CD4-positive, alpha-beta memory T cell (primary cell): ENCODE data around the gene LRRC1. TPM values are rescaled to one million over a fixed set of nuclear protein-coding genes. Genes with fewer than 3 reads are reported as not detected.
"Not testable (repeated sequence)": the region's sequence is repeated elsewhere in the genome, so short reads cannot be mapped to it uniquely, and the experiment has no call there.

Experiments used
- CTCF ChIA-PET: fragments of 350-600 bp; sonication (Branson Sonifier 250); formaldehyde crosslinking; loops from one replicate; lab custom pipeline; 2021; ENCODE audit warnings: inconsistent platforms; ENCODE audit not compliant: partially characterized antibody; lab: Charles Lee
- POLR2A ChIA-PET: fragments of 350-600 bp; sonication (Branson Sonifier 250); formaldehyde crosslinking; loops from one replicate; lab custom pipeline; 2021; ENCODE audit not compliant: partially characterized antibody; lab: Charles Lee
- DNase-seq, 5 donors: peaks; one replicate each; pipeline versions ENCODE4 v3.0.0 to v3.0.0-alpha.2; 2020 to 2022; ENCODE audit warnings: mixed read lengths in 1 of 5
- H3K27ac ChIP-seq: one replicate; pipeline ENCODE4 v1.7.0; 2013; ENCODE audit warnings: low read depth, low read length
- H3K27me3 ChIP-seq: 2 replicates; pipeline ENCODE4 v1.7.0; 2013; ENCODE audit warnings: mild to moderate bottlenecking, low read length, moderate library complexity; ENCODE audit not compliant: insufficient read depth
- H3K36me3 ChIP-seq: 2 replicates; pipeline ENCODE4 v1.7.0; 2013; ENCODE audit warnings: mild to moderate bottlenecking, low read length, moderate library complexity; ENCODE audit not compliant: insufficient read depth
- H3K4me1 ChIP-seq: 2 replicates; pipeline ENCODE4 v1.7.0; 2013; ENCODE audit warnings: mild to moderate bottlenecking, low read length, moderate library complexity; ENCODE audit not compliant: insufficient read depth
- H3K4me3 ChIP-seq, 2 donors: one replicate each; pipeline ENCODE4 v1.7.0; 2013; ENCODE audit warnings: low read length in 2 of 2, mild to moderate bottlenecking in 1 of 2
- H3K9me3 ChIP-seq, 2 donors: one replicate each; pipeline ENCODE4 v1.7.0; 2013; ENCODE audit warnings: low read length in 2 of 2, control low read depth in 1 of 2; ENCODE audit not compliant: control insufficient read depth in 1 of 2
- H3K27ac Mint-ChIP-seq, 7 donors: one replicate each; pipeline ENCODE4 v1.8.0; 2020 to 2021; ENCODE audit warnings: mixed read lengths in 7 of 7, mild to moderate bottlenecking in 6 of 7, inconsistent platforms in 3 of 7, moderate library complexity in 3 of 7
- H3K27me3 Mint-ChIP-seq, 2 donors: one replicate each; pipeline ENCODE4 v1.8.0; 2020 to 2021; ENCODE audit warnings: mixed read lengths in 2 of 2
- H3K36me3 Mint-ChIP-seq, 2 donors: one replicate each; pipeline ENCODE4 v1.8.0; 2020 to 2021; ENCODE audit warnings: mixed read lengths in 2 of 2, inconsistent platforms in 1 of 2, mild to moderate bottlenecking in 1 of 2
- H3K4me1 Mint-ChIP-seq, 4 donors: one replicate each; pipeline ENCODE4 v1.8.0; 2020 to 2021; ENCODE audit warnings: mixed read lengths in 4 of 4, mild to moderate bottlenecking in 1 of 4
- H3K4me3 Mint-ChIP-seq, 8 donors: one replicate each; pipeline ENCODE4 v1.8.0; 2020 to 2021; ENCODE audit warnings: mixed read lengths in 8 of 8, mild to moderate bottlenecking in 7 of 8, moderate library complexity in 6 of 8, inconsistent platforms in 3 of 8
- H3K9me3 Mint-ChIP-seq, 8 donors: one replicate each; pipeline ENCODE4 v1.8.0; 2020 to 2021; ENCODE audit warnings: mixed read lengths in 8 of 8, mild to moderate bottlenecking in 5 of 8, inconsistent platforms in 3 of 8, moderate library complexity in 1 of 8
- intact Hi-C: fragments of 100-400 bp; cut with micrococcal nuclease; formaldehyde crosslinking; loops from one replicate; pipeline ENCODE4 v1.15.1; 2023
- polyA plus RNA-seq, 2 donors: library from polyadenylated mRNA; unstranded; fragments of 300-500 nt; fragmentation: Illumina TruSeq; gene quantifications; one replicate each; pipeline ENCODE4 v1.2.3, GENCODE V29; 2021
- total RNA-seq, 2 experiments: library from RNA; stranded (reverse); gene quantifications; one replicate each; pipeline ENCODE4 v1.2.3, GENCODE V29; 2021

The LRRC1 gene
- total and polyA plus RNA-seq, 4 experiments from 2014 or later: 2.2 to 5.2 (median 3.7) TPM

DNA sequence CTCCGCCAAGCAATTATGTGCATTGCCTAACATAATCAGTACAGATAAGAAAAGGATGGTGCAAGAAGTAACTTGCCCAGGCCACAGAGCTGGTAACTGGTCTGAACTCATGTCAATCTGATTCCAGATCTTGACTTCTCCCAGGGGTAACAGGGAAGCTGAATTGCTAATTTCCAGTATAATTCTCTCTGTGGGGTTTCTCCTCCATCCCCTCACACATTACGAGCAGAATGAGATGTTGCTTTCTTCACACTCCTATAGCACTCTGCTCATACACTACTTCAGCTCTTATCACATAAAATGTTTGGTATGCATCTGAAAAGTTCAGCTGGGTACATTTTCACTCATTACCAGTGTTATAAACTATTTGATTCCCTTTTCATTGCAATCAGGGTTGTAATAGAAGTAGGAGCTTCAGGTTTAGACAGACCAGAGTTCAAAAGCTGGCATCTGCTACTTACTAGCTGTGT lies 24.0 kb upstream of the LRRC1 start:
- H3K27ac Mint-ChIP-seq: no peak overlapping the region
- Histone ChIP-seq H3K36me3 (no peaks in the 10 kb centered on the region), H3K9me3 (no peaks in the 10 kb centered on the region), H3K4me1 (no peaks in the 10 kb centered on the region), H3K4me3 (no peak overlapping the region), H3K27ac (no peak overlapping the region), H3K27me3 (no peaks in the 10 kb centered on the region)
- no peak for DNase-seq
- no peaks in the 10 kb centered on the region for H3K4me1 Mint-ChIP-seq
- peaks cover 0 to 8% (median 3%) of the 10 kb centered on the region in 8 donors for H3K9me3 Mint-ChIP-seq
- CTCF ChIA-PET: interaction anchor here (0.8 to 1.1 kb wide), 2 partner anchors 42 to 52 kb away, joined by 3 read pairs; no protein-coding TSS in a partner anchor
- intact Hi-C loops: no loop called here
- H3K4me3 Mint-ChIP-seq: no peak overlapping the region
- POLR2A ChIA-PET: no interaction called here
- H3K36me3 Mint-ChIP-seq: peaks cover 0 to 6% of the 10 kb centered on the region in 2 donors
- peaks cover 12 to 15% of the 10 kb centered on the region in 2 donors for H3K27me3 Mint-ChIP-seq

DNA sequence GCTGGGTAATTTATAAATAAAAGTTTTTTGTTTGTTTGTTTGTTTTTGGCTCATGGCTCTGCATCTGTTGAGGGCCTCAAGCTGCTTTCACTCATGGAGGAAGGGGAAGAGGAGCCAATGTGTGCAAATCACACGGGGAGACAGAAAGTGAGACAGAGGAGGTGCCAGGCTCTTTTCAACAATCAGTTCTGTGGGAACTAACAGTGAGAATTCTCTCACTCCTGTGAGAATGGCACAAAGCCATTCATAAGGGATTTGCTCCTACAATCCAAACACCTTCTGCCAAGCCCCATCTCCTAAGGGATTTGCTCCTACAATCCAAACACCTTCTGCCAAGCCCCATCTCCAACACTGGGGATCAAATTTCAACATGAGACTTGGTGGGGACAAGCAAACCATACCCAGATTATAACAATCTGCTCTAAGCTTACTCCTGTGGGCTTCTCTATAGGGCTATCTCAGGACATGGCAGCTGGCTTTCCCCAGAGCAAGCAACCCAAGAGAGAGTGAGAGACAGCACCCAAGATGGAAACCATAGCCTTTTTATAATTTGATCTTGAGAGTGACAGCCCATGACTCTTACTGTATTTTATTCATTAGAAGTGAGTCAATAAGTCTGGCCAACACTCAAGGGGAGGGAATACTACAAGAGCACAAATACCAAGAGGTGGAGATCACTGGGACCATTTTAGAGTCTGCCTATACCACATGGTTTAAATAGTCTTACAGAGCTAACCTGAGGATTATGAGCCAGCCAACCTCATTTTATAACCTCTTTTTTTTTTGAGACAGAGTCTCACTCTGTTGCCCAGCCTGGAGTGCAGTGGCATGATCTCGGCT lies 22.8 kb upstream of the LRRC1 start:
- ChIA-PET CTCF (interaction anchor here (0.8 to 1.1 kb wide), 2 partner anchors 43 to 53 kb away, joined by 3 read pairs; no protein-coding TSS in a partner anchor), POLR2A (no interaction called here)
- no peaks in the 10 kb centered on the region for H3K4me1 ChIP-seq
- H3K36me3 Mint-ChIP-seq: peaks cover 0 to 6% of the 10 kb centered on the region in 2 donors
- H3K4me3 Mint-ChIP-seq: no peak overlapping the region
- intact Hi-C loops: no loop called here
- no peaks in the 10 kb centered on the region for H3K4me1 Mint-ChIP-seq
- no peak overlapping the region for H3K4me3 ChIP-seq
- peaks cover 9 to 10% of the 10 kb centered on the region in 2 donors for H3K27me3 Mint-ChIP-seq
- H3K9me3 ChIP-seq: no peaks in the 10 kb centered on the region
- DNase-seq: no peak
- H3K27ac ChIP-seq: no peak overlapping the region
- H3K36me3 ChIP-seq: no peaks in the 10 kb centered on the region
- H3K9me3 Mint-ChIP-seq: peaks cover 0 to 8% (median 3%) of the 10 kb centered on the region in 8 donors
- H3K27ac Mint-ChIP-seq: no peak overlapping the region
- H3K27me3 ChIP-seq: no peaks in the 10 kb centered on the region

DNA sequence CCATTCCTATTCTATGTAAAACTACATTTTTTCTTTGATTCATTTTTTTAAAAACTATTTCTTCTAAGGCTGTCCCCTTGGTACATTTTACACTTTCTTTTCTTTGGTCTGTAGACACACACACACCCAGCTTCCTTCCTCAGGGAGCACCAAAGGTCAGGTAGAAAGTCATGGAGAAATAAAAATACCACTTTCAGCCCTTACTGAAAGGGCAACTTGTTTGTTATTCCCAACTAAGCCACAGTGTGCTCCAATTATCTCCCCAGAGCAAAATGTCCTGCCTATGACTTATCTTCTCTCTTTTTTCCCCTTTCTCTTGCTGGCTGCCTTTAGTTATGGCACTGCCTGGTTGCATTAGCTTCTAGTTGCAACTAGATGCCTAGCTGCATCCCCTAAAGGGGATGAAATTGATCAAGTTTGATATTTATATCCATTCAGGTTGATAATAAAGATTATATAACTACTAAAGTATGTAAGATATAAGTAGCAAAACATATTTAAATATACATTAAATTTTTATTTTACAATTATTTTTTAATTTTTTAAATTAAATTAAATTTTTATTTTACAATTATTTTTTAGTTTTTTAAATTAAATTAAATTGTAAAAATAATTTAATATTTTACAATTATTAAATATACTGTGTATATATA lies 21.6 kb upstream of the LRRC1 start:
- H3K27me3 ChIP-seq: no peaks in the 10 kb centered on the region
- peaks cover 0 to 6% of the 10 kb centered on the region in 2 donors for H3K36me3 Mint-ChIP-seq

GRCh38 chr6:53776152-53776551 lies 18.7 kb upstream of the LRRC1 start:
- H3K9me3 Mint-ChIP-seq: peaks cover 0 to 14% (median 6%) of the 10 kb centered on the region in 8 donors
- CTCF ChIA-PET, DNase-seq, H3K27me3 ChIP-seq, H3K36me3 Mint-ChIP-seq, H3K9me3 ChIP-seq, H3K4me3 Mint-ChIP-seq, H3K27ac ChIP-seq, POLR2A ChIA-PET, H3K36me3 ChIP-seq, H3K27me3 Mint-ChIP-seq, intact Hi-C loops, H3K4me1 Mint-ChIP-seq, H3K4me1 ChIP-seq, H3K4me3 ChIP-seq, H3K27ac Mint-ChIP-seq: not testable (repeated sequence)

More for the DNA sequence above, 21.6 kb upstream of the LRRC1 start:
- Mint-ChIP-seq H3K27me3 (peaks cover 6 to 10% of the 10 kb centered on the region in 2 donors), H3K4me3 (no peak overlapping the region), H3K9me3 (peaks cover 0 to 8% (median 3%) of the 10 kb centered on the region in 8 donors), H3K27ac (no peak overlapping the region), H3K4me1 (no peaks in the 10 kb centered on the region)
- no peaks in the 10 kb centered on the region for H3K36me3 ChIP-seq
- H3K27ac ChIP-seq: no peak overlapping the region
- no peak for DNase-seq
- ChIA-PET POLR2A (no interaction called here), CTCF (no interaction called here)
- intact Hi-C loops: no loop called here
- H3K9me3 ChIP-seq: no peaks in the 10 kb centered on the region
- no peaks in the 10 kb centered on the region for H3K4me1 ChIP-seq
- H3K4me3 ChIP-seq: no peak overlapping the region

- POLR2A ChIA-PET, intact Hi-C loops, DNase-seq, H3K27me3 ChIP-seq, H3K27ac Mint-ChIP-seq, CTCF ChIA-PET, H3K4me3 ChIP-seq, H3K36me3 ChIP-seq, H3K4me3 Mint-ChIP-seq, H3K4me1 Mint-ChIP-seq, H3K27ac ChIP-seq, H3K4me1 ChIP-seq, H3K9me3 ChIP-seq, H3K36me3 Mint-ChIP-seq: not testable (repeated sequence)
- peaks cover 2 to 33% (median 18%) of the 10 kb centered on the region in 8 donors for H3K9me3 Mint-ChIP-seq
- peaks cover 1 to 11% of the 10 kb centered on the region in 2 donors for H3K27me3 Mint-ChIP-seq
Observed at GRCh38 chr6:53784991-53785390, 9.8 kb upstream of the LRRC1 start.

DNA sequence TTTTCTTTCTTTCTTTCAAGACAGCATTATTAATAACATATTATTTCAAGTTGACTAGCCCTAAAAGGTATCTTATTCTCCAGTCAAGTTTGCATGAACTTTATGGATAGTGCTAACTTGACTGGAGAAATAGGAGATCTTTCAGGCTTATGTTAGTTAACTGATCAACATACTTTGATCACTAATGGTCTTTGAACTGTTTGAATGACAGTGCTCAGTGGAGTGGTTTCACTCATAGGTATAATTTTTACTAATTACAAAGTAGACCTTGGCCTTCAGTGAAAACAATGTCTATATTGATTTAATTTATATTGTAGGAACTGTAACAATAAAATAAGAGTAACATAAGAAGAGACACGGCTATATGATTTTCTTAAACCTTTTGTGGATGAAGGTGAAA lies 8.0 kb upstream of the LRRC1 start:
- H3K9me3 ChIP-seq: no peaks in the 10 kb centered on the region
- intact Hi-C loops: no loop called here
- no peak overlapping the region for H3K27ac ChIP-seq
- H3K36me3 ChIP-seq: no peaks in the 10 kb centered on the region
- Mint-ChIP-seq H3K36me3 (peaks cover 0 to 2% of the 10 kb centered on the region in 2 donors), H3K4me1 (no peaks in the 10 kb centered on the region), H3K9me3 (peaks cover 2 to 26% (median 15%) of the 10 kb centered on the region in 8 donors), H3K27me3 (peaks cover 5 to 10% of the 10 kb centered on the region in 2 donors), H3K4me3 (no peak overlapping the region), H3K27ac (no peak overlapping the region)
- no peaks in the 10 kb centered on the region for H3K4me1 ChIP-seq
- no peaks in the 10 kb centered on the region for H3K27me3 ChIP-seq
- ChIA-PET CTCF (no interaction called here), POLR2A (no interaction called here)
- no peak overlapping the region for H3K4me3 ChIP-seq
- no peak for DNase-seq

GRCh38 chr6:53790886-53791285 lies 3.9 kb upstream of the LRRC1 start:
- Mint-ChIP-seq H3K9me3 (peaks cover 2 to 20% (median 13%) of the 10 kb centered on the region in 8 donors), H3K4me3 (no peak overlapping the region), H3K27ac (no peak overlapping the region), H3K4me1 (peaks cover 5 to 21% (median 16%) of the 10 kb centered on the region in 4 donors), H3K36me3 (peaks cover 0 to 12% of the 10 kb centered on the region in 2 donors), H3K27me3 (peaks cover 6 to 10% of the 10 kb centered on the region in 2 donors)
- H3K27me3 ChIP-seq: no peaks in the 10 kb centered on the region
- H3K27ac ChIP-seq: no peak overlapping the region
- H3K9me3 ChIP-seq: no peaks in the 10 kb centered on the region
- POLR2A ChIA-PET: no interaction called here
- DNase-seq: no peak
- intact Hi-C loops: loop anchor here (5.0 to 10.0 kb wide), 3 partner anchors 139 to 794 kb away; partner anchors contain the start of gene GSTA4
- peaks cover 17% of the 10 kb centered on the region for H3K4me1 ChIP-seq
- no peak overlapping the region for H3K4me3 ChIP-seq
- CTCF ChIA-PET: no interaction called here
- H3K36me3 ChIP-seq: no peaks in the 10 kb centered on the region
